HG03354 (cell line): ENCODE data around the gene ZNF778.

Source experiments
- ATAC-seq: cut with Tn5 transposase; IDR thresholded peaks from one replicate; pipeline ENCODE4 v1.9.1; 2021; ENCODE audit warnings: mild to moderate bottlenecking; ENCODE audit not compliant: unreplicated experiment, poor library complexity, severe bottlenecking

ZNF778 gene

DNA sequence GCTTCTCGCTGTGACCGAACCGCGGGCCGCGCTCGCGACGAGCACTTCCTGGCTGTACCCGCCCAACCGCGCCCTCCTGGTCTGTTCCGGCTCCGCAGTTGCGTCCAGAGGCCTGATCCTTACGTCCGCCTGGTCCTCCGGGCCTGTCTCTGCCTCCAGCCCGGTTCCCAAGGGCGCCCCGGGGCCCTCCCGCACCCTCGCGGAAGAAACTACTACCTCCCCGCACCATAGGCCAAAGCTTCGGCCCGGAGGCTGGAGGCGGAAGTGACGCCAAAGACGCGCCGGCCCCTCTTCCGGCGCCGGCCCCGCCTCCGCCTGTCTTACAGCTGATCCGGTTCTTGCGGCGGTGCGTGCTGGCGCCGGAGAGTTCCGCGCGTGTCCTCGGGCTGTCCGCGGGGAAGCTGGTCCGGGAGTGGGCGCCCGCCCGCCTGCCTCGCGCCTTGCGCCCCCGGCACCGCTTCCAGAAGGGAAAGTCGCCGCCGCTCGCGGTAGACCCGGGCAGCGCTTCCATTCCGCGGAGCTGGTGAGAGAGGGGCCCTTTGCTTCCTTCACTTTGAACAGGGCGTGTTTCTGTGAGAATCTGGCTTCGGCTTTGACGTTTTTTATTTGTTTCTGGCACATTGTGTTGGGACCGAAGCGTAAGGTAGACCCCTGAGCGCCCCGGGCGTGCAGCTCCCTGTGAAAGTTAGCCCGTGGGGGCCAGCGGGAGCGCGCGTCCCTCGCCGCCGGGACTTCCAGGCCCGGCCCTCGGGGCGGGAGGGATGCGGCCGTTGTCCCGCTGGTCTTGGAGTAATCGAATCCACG is at the start of gene ZNF778:
Gene ZNF778, plus strand, starts transcription at position 316 of the 804 bp plus-strand sequence. CDS start 3,425 bp downstream, outside the sequence.
- ATAC-seq, result peak; percentile 88

DNA sequence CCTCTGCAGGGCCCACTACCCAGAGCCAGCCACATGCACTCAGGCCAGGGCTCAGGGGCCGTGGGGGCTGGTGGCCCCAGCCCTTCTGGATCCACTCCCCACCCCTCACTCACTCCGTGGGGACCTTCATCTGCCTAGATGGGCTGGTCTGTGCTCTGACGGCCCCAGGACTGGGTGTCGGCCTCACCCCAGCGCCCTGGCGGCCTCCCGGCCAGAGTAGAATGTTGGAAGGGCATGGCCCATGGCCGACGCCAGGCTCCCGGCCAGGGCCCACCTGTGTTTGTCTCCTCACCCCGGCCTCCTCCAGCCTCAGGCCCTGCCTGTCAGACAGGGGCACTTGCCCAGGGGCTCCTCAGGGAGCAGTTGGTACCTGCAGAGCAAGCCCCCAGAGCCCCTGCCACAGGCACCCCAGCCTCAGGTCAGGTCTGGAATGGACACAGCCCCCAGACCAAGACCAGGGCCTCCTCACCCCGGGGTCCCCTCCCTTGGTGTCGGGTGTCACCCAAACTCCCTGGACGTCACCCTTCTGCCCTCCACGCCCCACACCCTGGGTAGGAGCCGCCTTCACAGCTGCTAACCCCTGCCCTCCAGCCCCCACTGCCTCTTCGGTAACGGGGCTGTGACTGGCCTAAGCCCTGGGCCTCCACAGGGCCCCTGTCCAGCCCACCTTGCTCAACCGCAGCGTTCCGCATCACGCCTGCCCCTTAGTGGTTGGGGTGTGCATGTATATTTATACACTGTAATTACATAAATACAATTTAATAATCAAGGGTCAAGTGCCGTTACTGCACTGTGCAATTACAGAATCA is 48.9 kb upstream of the ZNF778 start:
- no peak for ATAC-seq

DNA sequence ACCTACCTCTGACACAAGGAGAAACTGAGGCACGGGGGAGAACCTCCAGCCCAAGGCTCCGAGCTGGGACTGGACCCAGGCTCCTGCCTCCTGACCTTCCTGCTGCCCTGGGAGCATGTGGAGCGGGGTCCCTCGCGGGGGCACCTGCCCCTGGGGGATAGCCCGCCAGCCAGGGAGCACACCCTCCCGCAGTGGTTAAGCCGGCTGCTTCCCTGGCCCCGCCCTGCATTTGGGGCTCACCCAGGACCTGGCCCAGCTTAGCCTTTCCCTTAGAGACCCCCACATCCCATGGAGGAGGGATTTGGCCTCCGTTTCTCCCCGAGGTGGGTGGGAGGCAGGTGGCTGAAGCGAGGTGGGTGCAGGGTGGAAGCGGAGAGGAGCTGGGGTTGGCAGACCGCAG is 47.7 kb upstream of the ZNF778 start:
- ATAC-seq, result no peak

DNA sequence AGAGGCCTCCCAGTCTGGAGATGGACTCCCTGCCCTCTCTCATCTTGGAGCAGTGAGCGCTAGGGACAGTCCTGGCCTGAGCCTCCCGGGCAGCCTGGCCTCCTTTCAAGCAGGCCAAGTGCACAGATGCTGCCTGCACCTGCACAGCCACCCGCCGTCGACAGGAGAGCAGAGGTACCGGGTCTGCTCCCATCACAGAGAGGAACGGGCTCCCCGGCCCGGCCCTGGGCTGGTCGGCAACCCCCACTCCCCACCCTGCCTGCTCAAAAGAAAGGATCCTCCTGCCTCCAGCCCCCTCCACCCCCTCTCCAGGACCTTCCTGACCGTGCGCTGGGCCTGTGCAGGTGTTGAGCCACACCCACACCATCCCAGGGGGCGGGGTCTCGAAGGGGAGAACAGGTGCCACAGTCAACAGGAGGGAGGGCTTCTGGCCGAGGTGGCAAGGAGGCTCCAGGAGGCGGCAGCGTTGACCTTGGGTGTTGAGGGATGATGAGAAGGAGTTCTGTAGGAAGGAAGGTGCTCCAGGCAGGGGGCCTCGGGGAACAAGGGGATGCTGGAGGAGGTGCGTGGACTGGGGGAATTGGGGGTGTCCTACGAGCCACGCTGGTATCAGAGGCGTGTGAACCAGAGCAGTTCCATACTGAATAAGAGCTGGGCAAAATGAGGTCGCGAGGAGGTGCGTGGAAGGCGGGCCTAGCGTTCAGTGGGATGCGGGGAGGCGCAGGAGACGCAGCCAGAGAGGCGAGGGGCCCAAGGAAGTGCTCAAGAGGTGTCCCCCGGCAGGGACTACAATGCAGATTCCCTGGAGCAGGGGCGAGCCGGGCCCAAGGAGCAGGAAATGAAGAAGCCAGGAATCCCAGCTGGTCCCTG is 46.9 kb upstream of the ZNF778 start:
- ATAC-seq, result no peak

DNA sequence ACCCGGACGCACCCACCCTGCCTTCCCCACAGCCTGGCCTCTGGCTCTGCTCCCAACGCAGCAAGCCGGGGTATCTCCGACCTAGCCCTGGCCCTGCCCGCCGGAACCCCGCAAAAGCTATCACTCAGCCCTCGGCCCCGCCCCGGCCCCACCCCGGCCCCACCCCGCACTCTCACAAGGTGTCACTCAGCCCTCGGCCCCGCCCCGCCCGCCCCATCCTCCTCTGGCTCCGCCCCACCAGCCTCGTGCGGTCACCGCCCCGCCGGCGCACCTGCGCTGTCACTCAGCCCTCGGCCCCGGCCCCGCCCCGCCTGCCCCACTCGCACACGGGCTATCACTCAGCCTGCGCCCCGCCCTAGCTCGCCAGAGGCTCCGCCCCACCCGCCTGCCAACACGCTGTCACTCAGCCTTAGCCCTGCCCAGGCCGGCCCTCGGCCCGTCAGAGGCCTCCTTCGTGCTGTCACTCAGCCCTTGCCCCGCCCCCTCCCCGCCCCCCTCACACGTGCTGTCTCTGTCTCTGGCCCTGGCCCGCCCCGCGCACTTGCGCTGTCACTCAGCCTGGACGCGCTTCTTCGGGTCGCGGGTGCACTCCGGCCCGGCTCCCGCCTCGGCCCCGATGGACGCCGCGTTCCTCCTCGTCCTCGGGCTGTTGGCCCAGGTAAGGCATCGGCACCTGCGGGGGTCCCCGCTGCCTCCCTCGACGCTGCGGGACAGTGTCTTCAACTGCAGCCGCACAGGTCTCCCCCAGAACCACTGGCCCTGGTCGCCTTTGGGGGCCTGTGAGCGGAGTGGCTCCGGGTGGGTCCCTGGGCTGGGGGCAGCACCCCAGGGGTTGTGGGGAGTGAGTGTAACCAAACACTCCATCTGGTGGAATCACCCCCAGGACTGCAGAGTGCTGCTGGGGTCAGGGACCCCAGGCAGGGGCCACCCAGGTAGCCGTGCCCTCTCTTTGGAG is 46.0 kb upstream of the ZNF778 start, which contains the start of gene CDH15:
Gene CDH15, plus strand, starts transcription at position 533 of the 955 bp plus-strand sequence. Its CDS starts 84 bp downstream, at position 617.
- peak; percentile 78 for ATAC-seq

DNA sequence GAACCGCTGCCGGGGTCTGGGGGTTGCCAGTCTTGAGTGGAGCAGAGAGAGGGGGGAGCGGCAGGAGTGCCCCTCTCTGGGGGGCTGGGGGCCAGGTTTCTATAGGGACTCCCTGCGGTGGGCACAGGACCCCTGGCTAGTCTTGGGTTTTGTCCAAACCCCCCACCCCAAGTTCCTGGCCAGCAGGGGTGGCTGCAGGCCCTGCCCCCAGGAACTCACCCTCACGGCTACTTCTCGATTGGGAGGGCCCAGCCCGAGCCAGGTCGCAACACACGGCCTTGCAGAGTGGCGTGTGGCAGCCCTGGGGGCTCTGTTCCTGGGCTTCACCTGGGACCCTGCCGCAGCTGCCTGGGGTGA is 45.4 kb upstream of the ZNF778 start:
- ATAC-seq, result no peak

DNA sequence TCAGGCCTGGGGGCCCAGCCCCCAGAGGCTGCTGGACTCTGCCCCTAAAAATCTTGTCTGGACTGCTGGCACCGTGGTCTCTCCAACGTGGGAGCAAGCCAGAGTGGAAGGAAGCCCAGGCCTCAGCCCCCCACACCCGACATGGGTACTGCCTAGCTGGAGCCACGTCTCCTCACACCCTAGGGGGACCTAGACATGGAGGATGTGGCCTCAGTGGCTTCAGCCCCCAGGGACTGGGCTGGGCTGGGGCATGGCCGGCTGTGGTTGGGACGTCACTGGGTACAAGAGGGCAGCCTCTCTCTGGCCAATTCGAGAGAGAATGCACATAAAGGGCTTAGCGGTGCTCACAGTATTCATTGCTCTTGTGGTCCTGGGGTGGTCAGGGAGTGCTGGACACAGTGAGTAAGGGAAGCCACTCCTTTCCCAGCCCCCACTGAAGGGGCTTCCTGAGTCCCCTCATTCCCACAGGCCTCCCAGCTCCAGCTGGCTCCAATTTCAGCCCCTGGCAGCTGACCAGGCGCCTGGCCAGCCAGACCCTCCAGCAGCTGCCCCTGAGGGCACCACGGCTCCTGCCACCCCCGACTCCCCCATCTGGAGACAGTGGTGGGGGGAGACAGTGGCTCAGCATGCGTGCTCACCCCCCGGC is 44.9 kb upstream of the ZNF778 start:
- no peak for ATAC-seq

DNA sequence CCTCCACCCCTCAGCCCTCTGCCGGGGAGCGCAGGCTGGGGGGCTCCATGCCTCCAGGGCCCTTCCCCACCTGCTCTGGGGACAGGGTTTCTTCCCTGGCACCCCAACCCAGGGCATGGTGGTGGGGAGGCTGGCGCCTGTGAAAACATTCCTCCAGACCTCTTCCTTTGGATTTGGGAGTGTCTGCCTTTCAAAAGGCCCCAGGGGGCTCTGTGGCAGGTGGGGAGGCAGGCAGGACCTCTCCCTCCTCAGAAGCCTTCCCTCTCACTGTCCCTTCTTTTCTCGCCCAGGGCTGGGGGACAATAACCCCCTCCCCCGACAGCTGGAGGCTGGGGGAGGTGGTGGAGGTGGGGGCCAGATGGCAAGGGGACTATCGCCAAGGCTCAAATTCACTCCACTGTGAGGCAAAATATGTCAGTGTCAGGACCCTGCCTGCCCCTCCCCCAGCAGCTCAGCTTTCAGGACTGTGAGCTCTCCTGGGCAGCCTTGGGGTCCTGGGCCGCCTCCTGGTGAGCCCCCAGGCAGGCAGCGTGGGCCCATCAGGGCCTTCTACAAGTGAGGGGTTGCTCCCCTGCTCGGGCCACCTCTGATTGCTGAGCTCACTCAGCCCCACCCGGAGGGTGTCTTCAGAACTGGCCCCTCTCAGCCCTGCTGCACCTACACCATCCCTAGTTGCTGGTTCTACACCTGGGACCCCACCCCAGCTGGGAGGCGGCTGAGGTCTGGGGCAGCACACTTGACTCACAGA is 44.2 kb upstream of the ZNF778 start:
- no peak for ATAC-seq

DNA sequence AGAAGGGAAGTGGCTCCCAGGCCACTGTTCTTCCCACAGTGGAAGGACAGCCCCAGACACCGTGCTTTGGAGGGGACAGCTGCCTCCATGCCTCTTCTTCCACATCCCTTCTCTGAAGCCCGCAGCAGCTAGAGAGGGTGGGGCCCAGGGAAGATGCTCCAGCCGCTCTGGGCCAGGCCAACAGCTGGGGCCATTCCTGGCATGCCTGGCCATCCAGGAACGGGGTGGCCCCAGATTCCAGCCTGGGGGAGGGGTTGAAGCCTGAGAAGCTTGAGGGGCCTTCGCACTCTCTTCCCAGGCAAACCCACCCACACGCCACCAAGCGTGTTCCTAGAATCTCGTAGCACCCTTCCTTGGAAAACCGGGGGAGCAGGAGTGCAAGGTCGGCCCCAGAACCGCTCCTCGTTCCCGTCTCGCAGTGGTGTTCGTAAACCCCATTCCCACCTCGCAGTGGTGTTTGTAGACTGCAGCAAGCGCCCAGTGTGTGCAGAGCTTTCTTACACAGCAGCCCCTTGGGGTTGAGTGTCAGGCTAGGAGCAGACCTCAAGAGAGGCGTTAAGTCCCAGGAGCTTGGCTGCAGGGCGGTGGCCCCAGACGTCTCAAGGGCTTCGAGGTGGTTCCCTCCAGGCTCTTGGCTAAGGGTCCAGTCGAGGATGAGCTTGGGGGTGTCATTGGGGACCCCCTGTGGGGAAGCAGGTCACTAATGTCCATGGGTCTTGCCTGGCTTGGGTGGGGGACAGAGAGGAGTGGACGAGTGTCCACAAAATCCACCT is 43.3 kb upstream of the ZNF778 start:
- no peak for ATAC-seq

DNA sequence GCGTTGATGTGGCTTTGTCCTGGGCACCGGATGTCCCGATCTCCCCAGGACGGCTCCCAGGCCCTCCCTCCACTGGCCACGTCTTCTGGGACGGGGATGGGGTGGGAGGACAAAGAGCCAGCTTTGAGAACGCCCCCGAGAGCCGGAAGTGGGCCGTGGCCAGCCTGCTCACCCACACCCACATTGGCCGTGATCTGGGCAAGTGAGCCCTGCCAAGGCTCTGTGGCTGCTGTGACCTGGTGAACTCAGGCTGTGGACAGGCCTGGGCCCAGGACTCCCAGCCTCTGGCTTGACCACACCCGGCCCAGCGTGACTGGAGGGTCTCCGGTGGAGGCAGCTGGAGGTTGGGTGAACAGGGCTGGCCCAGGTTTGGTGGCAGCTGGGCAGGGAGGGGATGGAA is 42.6 kb upstream of the ZNF778 start:
- no peak for ATAC-seq

DNA sequence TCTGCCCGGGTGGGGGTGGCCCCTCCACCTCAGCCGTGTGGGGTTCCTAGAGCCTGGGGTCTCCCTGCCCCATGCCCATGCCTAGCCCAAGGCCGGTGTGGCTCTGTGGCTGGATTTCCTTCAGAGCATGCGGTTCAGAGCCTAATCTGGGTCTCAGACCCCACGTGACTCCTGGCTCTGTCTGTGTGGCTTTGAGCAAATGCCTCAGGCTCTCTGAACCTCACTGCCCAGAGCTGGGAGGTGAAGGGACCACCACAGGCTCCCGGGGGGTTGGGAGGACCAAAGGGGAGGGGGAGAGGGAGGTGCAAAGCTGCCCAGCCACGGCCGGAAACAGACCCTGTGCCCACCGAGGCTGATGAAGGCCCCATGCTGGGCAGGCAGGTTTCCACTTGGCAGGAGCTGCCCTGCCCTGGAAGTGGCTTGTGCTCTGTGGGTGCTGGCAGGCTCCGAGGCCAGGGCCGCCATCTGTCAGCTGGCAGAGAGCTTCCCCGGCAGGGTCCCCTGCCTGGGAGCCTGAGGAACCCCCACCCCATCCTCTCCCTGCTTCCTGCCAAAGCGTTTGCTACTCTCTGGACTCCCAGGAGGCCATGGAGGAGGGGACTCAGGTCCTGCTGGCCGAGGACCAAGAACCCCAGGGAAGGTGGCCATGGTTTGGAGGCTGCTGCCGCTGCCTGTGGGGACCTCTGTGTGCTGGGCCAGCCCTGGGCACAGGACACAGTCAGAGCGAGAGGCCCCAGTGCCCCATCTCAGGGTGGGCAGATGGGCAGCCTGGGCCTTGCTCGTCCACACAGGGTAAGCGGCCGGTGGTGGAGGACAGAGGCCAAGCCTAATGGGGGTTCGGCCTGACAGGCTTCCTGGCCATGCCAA is 42.0 kb upstream of the ZNF778 start:
- ATAC-seq, result no peak

DNA sequence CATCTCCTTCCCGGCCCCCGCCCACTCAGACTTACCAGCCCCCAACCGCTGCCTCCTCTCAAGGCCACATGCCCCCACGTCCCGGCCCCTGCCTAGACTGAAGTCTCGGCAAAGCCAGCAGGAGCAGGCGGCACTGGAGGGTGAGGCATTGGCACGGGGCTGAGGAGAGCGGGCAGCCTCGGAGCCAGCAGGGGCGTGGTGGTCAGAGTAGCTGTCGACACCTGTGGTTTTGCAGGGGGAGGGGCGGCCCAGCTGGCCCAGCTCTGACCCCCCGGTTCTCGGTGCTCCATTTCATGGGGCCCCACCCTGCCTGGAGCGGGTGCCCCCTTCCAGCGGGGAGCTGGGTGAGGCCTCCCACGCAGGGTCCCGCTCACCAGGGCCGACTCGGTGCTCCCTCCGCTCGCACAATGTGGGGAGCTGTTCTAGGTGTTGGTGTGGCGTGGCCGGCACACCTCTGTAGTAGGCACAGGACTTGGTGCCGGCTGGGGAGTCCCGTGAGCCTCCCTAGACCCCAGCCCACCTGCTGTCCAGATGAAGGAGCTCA is 41.3 kb upstream of the ZNF778 start:
- no peak for ATAC-seq

DNA sequence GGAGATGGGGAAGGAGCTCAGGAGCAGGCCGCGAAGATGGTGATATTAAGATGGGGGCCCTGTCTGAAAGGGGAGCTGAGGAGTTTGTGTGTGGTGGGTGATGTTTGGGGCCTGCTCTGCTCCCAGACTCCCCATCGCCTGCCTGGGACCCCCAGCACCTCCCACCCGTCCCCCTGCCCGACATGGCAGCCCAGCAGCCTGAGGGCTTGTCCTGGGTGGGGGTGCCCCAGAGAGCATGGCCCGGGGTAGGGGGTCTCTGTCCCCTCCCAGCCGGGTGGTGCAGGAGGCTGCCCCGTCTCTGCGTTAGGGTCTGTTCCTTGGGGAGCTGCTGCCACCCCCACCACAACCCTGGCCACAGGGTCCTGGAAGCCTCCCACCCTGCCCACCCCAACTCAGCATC is 40.8 kb upstream of the ZNF778 start:
- no peak for ATAC-seq

DNA sequence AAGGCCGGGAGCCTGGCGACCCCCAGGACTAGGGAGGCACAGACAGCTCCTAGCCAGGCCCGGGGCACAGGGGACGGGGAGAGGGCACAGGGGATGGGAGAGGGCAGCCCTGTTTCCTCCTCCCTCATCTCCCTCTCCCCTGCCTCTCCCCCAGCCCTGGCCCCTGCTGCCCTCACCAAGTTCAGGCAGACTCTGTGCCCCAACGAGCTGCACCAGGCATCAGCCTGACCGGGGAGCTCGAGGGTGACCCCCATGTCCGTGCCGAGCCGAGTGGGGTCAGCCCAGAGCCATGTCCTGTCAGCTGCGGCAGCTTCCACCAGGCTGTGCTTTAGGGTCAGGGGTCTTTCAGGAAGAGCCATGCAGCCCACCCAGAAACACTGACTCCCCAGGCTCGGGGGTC is 40.0 kb upstream of the ZNF778 start:
- ATAC-seq, result no peak

DNA sequence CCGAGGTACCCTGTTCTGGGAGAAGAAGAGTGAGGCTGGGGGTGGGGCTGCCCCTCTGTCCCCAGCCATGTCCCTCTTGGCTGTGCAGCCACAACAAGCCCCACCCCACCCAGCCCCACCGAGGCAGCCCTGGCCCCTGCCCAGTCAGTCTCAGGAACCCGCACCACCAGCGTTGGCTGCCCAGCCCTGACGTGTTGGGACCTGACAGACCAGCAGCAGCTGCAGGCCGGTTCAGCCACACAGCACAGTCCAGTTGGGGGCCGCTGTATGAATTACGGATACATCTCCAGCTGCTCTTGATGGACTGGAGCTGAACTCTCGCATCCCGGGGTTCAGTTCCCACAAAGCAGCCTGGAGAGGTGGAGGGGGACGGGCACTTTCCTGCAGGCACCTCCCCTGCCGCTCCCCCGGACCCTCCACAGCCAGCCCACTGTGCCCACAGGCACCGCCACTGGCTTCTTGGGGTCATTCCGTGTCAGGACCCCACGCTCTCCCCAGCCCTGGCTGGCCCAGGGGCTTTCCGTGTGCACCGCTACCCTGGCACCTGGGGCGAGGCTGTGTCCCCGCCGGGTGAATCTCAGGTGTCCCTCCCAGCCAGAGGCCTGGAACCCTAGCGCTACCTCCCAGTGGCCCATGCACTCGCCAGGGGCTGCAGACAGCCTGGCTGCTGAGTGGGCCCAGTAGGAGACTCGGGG is 38.9 kb upstream of the ZNF778 start:
- ATAC-seq, result no peak

DNA sequence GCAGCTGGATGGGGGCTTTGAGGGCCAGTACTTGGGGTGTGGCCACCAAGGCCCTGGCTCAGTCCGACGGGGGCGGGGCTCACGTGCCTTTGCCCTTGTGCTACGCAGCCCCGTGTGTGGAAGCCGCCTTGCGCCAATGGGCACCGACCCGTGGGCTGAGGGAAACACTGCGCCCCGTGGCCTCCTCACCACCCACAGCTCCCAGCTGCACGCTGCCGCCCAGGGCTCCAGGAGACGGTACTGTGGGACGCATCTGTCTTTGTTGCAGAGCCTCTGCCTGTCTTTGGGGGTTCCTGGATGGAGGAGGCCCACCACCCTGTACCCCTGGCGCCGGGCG is 38.4 kb upstream of the ZNF778 start:
- ATAC-seq, result no peak
